ENCODE data around the gene DCBLD1. TPM values are rescaled to one million over a fixed set of nuclear protein-coding genes. Genes with fewer than 3 reads are reported as not detected.

Gene DCBLD1
- total RNA-seq, 1 donor from 2014 or later = 7.5 TPM

DNA sequence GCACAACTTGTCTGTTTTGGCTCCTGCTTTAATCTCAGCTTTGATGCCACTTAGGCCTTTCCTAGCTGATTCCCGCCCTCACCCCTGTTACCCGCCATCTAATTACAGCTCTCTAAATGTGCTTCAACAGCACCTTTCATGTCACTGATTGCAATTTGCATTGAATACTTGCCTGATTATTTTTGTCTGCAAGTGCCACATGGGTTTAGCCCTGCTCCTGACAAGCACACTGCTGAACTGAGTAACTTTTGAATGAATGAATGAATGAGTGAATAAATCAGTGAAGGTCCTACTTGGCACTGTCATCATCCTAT lies 591 bp upstream of the DCBLD1 start:
- H3K4me1 Mint-ChIP-seq = peaks cover 10% of the 10 kb centered on the region
- peaks cover 17% of the 10 kb centered on the region for H3K27me3 Mint-ChIP-seq (ENCODE audit: insufficient read depth, low read depth)
- peaks cover 1% of the 10 kb centered on the region for H3K36me3 Mint-ChIP-seq
- no peaks in the 10 kb centered on the region for H3K36me3 ChIP-seq
- peak overlapping the region; percentile 95 for H2AFZ ChIP-seq (replicated peaks)
- no peaks in the 10 kb centered on the region for H3K79me2 ChIP-seq (ENCODE audit: low read depth)
- peaks cover under 1% of the 10 kb centered on the region for H3K9me3 Mint-ChIP-seq
- H3K4me2 ChIP-seq = peak overlapping the region; percentile 84
- no peak overlapping the region for H3K27ac Mint-ChIP-seq
- H3K4me3 ChIP-seq = peak overlapping the region; percentile 70
- peaks cover 7% of the 10 kb centered on the region for H4K20me1 ChIP-seq (ENCODE audit: low read depth)
- H3K4me3 Mint-ChIP-seq = peak overlapping the region; percentile 87
- H3K27ac ChIP-seq = no peak overlapping the region
- TF ChIP-seq EZH2phosphoT487 (IDR thresholded peaks at IDR 0.05) (no peak), EZH2 (IDR thresholded peaks at IDR 0.05) (peak; percentile 83)
- no peaks in the 10 kb centered on the region for H3K4me1 ChIP-seq
- peak; percentile 8 for DNase-seq (ENCODE audit: low spot score)
- peaks cover 21% of the 10 kb centered on the region for H3F3A ChIP-seq (ENCODE audit: low read depth)
- no peak overlapping the region for H3K9ac ChIP-seq
- peaks cover 59% of the 10 kb centered on the region for H3K27me3 ChIP-seq
- no peaks in the 10 kb centered on the region for H3K9me3 ChIP-seq (ENCODE audit: low read depth)

DNA sequence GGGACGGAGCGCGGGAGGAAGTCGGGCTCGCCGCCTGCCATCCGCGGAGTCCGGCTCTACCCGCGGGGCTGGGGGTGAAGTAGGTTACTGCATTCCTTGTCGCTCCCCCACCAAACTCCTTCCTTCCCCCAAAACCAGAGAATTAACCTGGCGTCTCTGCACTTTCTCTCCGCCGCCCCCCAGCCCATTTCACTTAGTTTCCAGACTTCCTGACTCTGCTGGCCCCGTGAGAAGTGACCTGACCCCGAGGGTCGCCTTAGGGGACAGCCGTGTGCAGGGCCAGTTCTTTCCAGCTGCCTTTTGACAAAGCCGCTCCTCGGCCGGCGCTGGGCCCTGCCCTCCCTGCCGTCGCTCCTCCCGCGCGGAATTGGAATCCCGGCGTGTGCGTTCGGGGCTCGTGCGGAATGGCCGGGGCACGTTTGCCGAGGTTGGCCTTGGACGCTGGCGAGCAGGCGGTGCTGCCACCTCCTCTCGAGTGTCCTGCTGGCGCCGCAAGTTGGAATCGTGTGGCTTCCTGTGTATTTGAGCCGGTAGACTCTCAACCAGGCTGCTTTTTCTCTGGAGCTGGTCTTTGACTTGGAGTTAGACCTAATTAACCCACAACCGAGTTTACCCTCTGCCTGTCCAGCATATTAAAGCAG lies 650 bp downstream of the DCBLD1 start:
- Histone ChIP-seq H3K4me3 (peak overlapping the region; percentile 70), H3K27me3 (peaks cover 59% of the 10 kb centered on the region), H3K36me3 (no peaks in the 10 kb centered on the region), H2AFZ (replicated peaks) (peak overlapping the region; percentile 95), H3K9me3 (ENCODE audit: low read depth) (no peaks in the 10 kb centered on the region), H3K79me2 (ENCODE audit: low read depth) (no peaks in the 10 kb centered on the region), H3K9ac (no peak overlapping the region), H3K27ac (no peak overlapping the region), H3K4me1 (no peaks in the 10 kb centered on the region), H4K20me1 (ENCODE audit: low read depth) (peaks cover 7% of the 10 kb centered on the region), H3K4me2 (peak overlapping the region; percentile 84), H3F3A (ENCODE audit: low read depth) (peaks cover 21% of the 10 kb centered on the region)
- no peak overlapping the region for H3K27ac Mint-ChIP-seq
- peaks cover 9% of the 10 kb centered on the region for H3K4me1 Mint-ChIP-seq
- H3K36me3 Mint-ChIP-seq = peaks cover 10% of the 10 kb centered on the region
- peaks cover 9% of the 10 kb centered on the region for H3K9me3 Mint-ChIP-seq
- peaks cover 18% of the 10 kb centered on the region for H3K27me3 Mint-ChIP-seq (ENCODE audit: insufficient read depth, low read depth)
- peak; percentile 86 for DNase-seq (ENCODE audit: low spot score)
- TF ChIP-seq EZH2phosphoT487 (IDR thresholded peaks at IDR 0.05) (no peak), EZH2 (IDR thresholded peaks at IDR 0.05) (no peak)
- TF ChIP-seq, protein P1, sequence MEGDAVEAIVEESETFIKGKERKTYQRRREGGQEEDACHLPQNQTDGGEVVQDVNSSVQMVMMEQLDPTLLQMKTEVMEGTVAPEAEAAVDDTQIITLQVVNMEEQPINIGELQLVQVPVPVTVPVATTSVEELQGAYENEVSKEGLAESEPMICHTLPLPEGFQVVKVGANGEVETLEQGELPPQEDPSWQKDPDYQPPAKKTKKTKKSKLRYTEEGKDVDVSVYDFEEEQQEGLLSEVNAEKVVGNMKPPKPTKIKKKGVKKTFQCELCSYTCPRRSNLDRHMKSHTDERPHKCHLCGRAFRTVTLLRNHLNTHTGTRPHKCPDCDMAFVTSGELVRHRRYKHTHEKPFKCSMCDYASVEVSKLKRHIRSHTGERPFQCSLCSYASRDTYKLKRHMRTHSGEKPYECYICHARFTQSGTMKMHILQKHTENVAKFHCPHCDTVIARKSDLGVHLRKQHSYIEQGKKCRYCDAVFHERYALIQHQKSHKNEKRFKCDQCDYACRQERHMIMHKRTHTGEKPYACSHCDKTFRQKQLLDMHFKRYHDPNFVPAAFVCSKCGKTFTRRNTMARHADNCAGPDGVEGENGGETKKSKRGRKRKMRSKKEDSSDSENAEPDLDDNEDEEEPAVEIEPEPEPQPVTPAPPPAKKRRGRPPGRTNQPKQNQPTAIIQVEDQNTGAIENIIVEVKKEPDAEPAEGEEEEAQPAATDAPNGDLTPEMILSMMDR (IDR thresholded peaks at IDR 0.05) = no peak
- peak overlapping the region; percentile 92 for H3K4me3 Mint-ChIP-seq

DNA sequence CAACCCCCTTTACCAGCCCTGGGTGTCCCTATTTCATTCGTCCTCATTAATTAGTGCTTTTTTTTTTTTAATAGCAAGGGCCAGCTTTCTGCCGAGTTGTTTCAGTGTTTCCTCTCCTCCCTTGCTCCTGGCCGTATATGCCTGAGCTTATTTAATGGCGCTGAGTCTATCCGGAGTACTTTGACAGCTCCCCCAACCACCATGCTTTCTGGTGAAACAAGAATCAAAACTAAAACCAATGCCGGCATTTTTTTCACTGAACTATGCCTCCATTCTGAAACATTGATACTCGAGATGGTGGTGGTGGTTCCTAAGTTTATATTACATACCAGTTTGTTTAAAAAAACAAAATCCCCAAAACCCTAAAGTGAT lies 1.2 kb downstream of the DCBLD1 start:
- H3K4me3 Mint-ChIP-seq = peak overlapping the region; percentile 92
- Histone ChIP-seq H3K27me3 (peaks cover 59% of the 10 kb centered on the region), H3F3A (ENCODE audit: low read depth) (peaks cover 21% of the 10 kb centered on the region), H3K9me3 (ENCODE audit: low read depth) (no peaks in the 10 kb centered on the region), H3K9ac (no peak overlapping the region), H3K36me3 (no peaks in the 10 kb centered on the region), H3K4me2 (peak overlapping the region; percentile 84), H4K20me1 (ENCODE audit: low read depth) (peaks cover 7% of the 10 kb centered on the region), H2AFZ (replicated peaks) (peak overlapping the region; percentile 95), H3K79me2 (ENCODE audit: low read depth) (no peaks in the 10 kb centered on the region), H3K4me3 (peak overlapping the region; percentile 70), H3K4me1 (no peaks in the 10 kb centered on the region), H3K27ac (no peak overlapping the region)
- H3K36me3 Mint-ChIP-seq = peaks cover 10% of the 10 kb centered on the region
- TF ChIP-seq EZH2 (IDR thresholded peaks at IDR 0.05) (no peak), EZH2phosphoT487 (IDR thresholded peaks at IDR 0.05) (no peak)
- TF ChIP-seq, protein P1 (IDR thresholded peaks at IDR 0.05) = no peak
- no peak for DNase-seq (ENCODE audit: low spot score)
- peaks cover 18% of the 10 kb centered on the region for H3K27me3 Mint-ChIP-seq (ENCODE audit: insufficient read depth, low read depth)
- H3K27ac Mint-ChIP-seq = peak overlapping the region; percentile 68
- peaks cover 7% of the 10 kb centered on the region for H3K4me1 Mint-ChIP-seq
- H3K9me3 Mint-ChIP-seq = peaks cover 9% of the 10 kb centered on the region

DNA sequence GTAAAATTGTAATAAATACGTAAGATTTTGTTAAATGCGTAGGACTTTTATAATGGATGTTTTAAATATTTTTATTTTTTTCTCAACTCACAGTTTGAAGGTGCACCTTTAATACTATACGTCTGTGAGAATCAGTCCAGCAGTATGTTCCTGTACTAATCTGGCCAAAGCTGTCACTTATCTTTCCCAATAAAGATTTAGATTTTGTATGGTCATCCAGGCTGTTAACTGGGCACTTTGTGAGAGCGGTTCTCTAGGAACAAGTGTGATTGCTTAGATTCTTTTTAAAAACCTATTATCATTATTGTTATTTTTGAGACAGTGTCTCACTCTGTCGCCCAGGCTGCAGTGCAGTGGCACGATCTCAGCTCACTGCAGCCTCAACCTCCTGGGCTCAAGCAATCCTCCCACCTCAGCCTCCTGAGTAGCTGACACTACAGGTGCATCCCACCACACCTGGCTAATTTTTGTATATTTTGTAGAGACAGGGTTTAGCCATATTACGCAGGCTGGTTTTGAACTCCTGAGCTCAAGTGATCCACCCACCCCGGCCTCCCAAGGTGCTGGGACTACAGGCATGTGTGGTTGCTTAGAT lies 1.7 kb downstream of the DCBLD1 start:
- Mint-ChIP-seq H3K4me3 (peak overlapping the region; percentile 92), H3K9me3 (peaks cover 9% of the 10 kb centered on the region), H3K27me3 (ENCODE audit: insufficient read depth, low read depth) (peaks cover 18% of the 10 kb centered on the region), H3K4me1 (peaks cover 5% of the 10 kb centered on the region), H3K27ac (no peak overlapping the region), H3K36me3 (peaks cover 10% of the 10 kb centered on the region)
- Histone ChIP-seq H3K9me3 (ENCODE audit: low read depth) (no peaks in the 10 kb centered on the region), H2AFZ (replicated peaks) (no peak overlapping the region), H3K27me3 (peaks cover 59% of the 10 kb centered on the region), H3K4me3 (peak overlapping the region; percentile 70), H3K4me1 (no peaks in the 10 kb centered on the region), H3K9ac (no peak overlapping the region), H3K4me2 (peak overlapping the region; percentile 84), H3K27ac (no peak overlapping the region), H4K20me1 (ENCODE audit: low read depth) (peaks cover 7% of the 10 kb centered on the region), H3F3A (ENCODE audit: low read depth) (peaks cover 21% of the 10 kb centered on the region), H3K36me3 (no peaks in the 10 kb centered on the region), H3K79me2 (ENCODE audit: low read depth) (no peaks in the 10 kb centered on the region)
- no peak for TF ChIP-seq EZH2 (IDR thresholded peaks at IDR 0.05)
- no peak for TF ChIP-seq EZH2phosphoT487 (IDR thresholded peaks at IDR 0.05)
- DNase-seq (ENCODE audit: low spot score) = no peak

Measured in neural progenitor cell (in vitro differentiated cells).